BLaER1 (cell line): Measurements from ENCODE around the gene YLPM1.
A peak's percentile ranks its signal among the peaks of the same experiment; 100 is the strongest.

Source experiments
- H3K27ac ChIP-seq: shearing (Covaris generic); formaldehyde crosslinking; 2 replicates; pipeline ENCODE4 v1.8.1; 2022
- H3K27me3 ChIP-seq: shearing (Covaris generic); formaldehyde crosslinking; 2 replicates; pipeline ENCODE4 v1.8.1; 2022
- H3K36me3 ChIP-seq: shearing (Covaris generic); formaldehyde crosslinking; 2 replicates; pipeline ENCODE4 v1.8.1; 2022
- H3K4me1 ChIP-seq: shearing (Covaris generic); formaldehyde crosslinking; 2 replicates; pipeline ENCODE4 v1.8.1; 2022
- H3K4me2 ChIP-seq: shearing (Covaris generic); formaldehyde crosslinking; 2 replicates; pipeline ENCODE4 v1.8.1; 2022
- H3K4me3 ChIP-seq: shearing (Covaris generic); formaldehyde crosslinking; 2 replicates; pipeline ENCODE4 v1.8.1; 2022
- H3K9ac ChIP-seq: shearing (Covaris generic); formaldehyde crosslinking; 2 replicates; pipeline ENCODE4 v1.8.1; 2022
- H3K9me3 ChIP-seq: shearing (Covaris generic); formaldehyde crosslinking; 2 replicates; pipeline ENCODE4 v1.8.1; 2022
- H4K20me1 ChIP-seq: shearing (Covaris generic); formaldehyde crosslinking; 2 replicates; pipeline ENCODE4 v1.8.1; 2022
- Cebpa-rat ChIP-seq: shearing (Covaris generic); IDR thresholded peaks from 2 replicates; pipeline ENCODE4 v1.8.1; 2022

The YLPM1 gene

DNA sequence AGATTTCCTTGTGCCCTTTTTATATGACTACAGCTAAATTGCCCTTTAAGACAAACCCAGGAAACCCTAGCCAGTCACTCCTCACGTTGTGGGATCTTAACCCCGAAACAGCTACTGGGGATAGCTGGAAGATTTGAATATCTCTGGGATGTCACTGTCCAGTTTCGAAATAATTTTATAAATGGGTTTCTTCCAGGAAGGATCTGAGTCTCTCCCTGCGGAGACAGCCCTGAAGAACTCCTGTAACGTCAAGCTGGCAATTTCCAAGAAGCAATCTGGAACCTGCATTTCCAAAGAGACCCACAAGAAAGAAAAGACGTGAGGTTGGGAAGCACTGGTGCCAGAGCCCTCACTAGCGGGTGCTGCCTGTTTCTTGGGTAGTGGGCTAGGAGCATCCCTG, 91.9 kb downstream of the YLPM1 start:
- H3K27me3 ChIP-seq, result no peaks in the 10 kb centered on the region
- no peak for TF ChIP-seq Cebpa-rat
- H3K4me3 ChIP-seq, result no peak overlapping the region
- no peaks in the 10 kb centered on the region for H4K20me1 ChIP-seq
- H3K9me3 ChIP-seq, result no peaks in the 10 kb centered on the region
- H3K36me3 ChIP-seq, result no peaks in the 10 kb centered on the region; the same call in 1 of the 2 replicates
- no peak overlapping the region for H3K4me2 ChIP-seq
- H3K27ac ChIP-seq, result no peak overlapping the region
- peaks cover 11% of the 10 kb centered on the region; the same call in 1 of the 2 replicates for H3K4me1 ChIP-seq
- no peak overlapping the region for H3K9ac ChIP-seq

DNA sequence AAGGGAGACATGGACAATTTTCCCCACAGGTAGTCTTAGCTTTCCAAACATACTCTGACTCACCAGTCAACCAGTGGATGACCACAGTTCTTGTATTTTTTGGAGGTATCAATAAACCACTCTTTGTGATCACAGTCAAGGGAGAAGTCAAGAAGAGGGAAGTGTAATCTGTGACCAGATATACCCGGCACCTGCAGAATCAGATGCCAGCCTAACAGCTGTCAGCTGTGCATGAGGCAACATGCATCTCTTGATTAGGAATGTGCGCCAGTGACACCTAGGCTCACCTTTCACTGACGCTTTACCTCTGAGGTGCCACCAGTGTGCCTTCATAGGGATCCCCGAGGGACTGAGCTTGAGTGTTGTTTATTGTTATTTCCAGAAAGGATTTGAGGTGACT, 92.8 kb downstream of the YLPM1 start:
- no peak overlapping the region for H3K27ac ChIP-seq

DNA sequence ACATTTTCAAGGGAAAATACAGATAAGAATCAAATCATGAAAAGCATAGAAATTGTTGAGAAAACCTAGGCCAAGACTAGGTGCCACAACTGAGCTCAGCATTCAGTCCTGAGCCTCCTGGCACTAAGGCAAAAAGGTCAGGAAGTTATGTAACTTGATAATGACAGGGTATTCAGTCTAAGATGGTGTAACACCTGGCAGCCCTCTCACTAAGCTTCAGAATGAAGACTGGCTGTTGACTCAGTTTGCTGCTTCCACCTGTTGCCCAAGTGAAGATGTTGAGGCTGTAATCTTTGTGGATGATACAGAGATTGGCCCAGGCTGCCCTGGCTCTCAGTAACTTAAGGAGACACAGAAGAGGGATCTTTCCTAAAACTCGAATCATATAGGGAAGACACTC, 93.2 kb downstream of the YLPM1 start:
- H3K9ac ChIP-seq, result no peak overlapping the region
- no peak for TF ChIP-seq Cebpa-rat
- H3K9me3 ChIP-seq, result no peaks in the 10 kb centered on the region
- peaks cover 11% of the 10 kb centered on the region; the same call in 1 of the 2 replicates for H3K4me1 ChIP-seq
- no peaks in the 10 kb centered on the region; the same call in 1 of the 2 replicates for H3K36me3 ChIP-seq
- no peak overlapping the region for H3K4me2 ChIP-seq
- no peaks in the 10 kb centered on the region for H4K20me1 ChIP-seq
- H3K4me3 ChIP-seq, result no peak overlapping the region
- no peak overlapping the region for H3K27ac ChIP-seq
- H3K27me3 ChIP-seq, result no peaks in the 10 kb centered on the region

More for the DNA sequence above, 92.8 kb downstream of the YLPM1 start:
- Histone ChIP-seq H3K4me3 (no peak overlapping the region), H3K9me3 (no peaks in the 10 kb centered on the region), H3K36me3 (no peaks in the 10 kb centered on the region; the same call in 1 of the 2 replicates), H3K4me1 (peaks cover 11% of the 10 kb centered on the region; the same call in 1 of the 2 replicates), H3K27me3 (no peaks in the 10 kb centered on the region), H4K20me1 (no peaks in the 10 kb centered on the region), H3K4me2 (no peak overlapping the region), H3K9ac (no peak overlapping the region)
- no peak for TF ChIP-seq Cebpa-rat

DNA sequence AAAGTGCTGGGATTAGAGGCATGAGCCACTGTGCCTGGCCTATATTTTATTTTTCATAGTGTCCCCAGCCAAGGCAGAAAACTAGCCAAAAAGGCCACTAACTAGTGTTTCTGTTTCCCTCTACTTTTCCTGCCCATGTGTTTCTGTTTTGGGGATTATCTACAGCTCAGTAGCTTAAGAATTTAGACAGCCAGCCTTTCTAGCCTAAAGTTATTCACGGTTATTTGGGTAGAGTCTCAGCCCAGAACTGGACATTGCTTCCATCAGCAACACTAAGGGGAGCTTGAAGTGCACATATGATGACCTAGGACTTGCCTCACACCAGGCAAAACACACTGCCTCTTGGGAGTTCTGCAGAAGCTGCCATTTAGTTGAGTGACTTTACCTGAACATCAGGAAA, 94.9 kb downstream of the YLPM1 start:
- H3K4me1 ChIP-seq, result peaks cover 11% of the 10 kb centered on the region; the same call in 1 of the 2 replicates
- H3K9me3 ChIP-seq, result no peaks in the 10 kb centered on the region
- H3K27me3 ChIP-seq, result no peaks in the 10 kb centered on the region
- H3K4me2 ChIP-seq, result no peak overlapping the region
- no peaks in the 10 kb centered on the region; the same call in 1 of the 2 replicates for H3K36me3 ChIP-seq
- H3K27ac ChIP-seq, result no peak overlapping the region
- no peak overlapping the region for H3K9ac ChIP-seq
- H4K20me1 ChIP-seq, result no peaks in the 10 kb centered on the region
- TF ChIP-seq Cebpa-rat, result no peak
- H3K4me3 ChIP-seq, result no peak overlapping the region

DNA sequence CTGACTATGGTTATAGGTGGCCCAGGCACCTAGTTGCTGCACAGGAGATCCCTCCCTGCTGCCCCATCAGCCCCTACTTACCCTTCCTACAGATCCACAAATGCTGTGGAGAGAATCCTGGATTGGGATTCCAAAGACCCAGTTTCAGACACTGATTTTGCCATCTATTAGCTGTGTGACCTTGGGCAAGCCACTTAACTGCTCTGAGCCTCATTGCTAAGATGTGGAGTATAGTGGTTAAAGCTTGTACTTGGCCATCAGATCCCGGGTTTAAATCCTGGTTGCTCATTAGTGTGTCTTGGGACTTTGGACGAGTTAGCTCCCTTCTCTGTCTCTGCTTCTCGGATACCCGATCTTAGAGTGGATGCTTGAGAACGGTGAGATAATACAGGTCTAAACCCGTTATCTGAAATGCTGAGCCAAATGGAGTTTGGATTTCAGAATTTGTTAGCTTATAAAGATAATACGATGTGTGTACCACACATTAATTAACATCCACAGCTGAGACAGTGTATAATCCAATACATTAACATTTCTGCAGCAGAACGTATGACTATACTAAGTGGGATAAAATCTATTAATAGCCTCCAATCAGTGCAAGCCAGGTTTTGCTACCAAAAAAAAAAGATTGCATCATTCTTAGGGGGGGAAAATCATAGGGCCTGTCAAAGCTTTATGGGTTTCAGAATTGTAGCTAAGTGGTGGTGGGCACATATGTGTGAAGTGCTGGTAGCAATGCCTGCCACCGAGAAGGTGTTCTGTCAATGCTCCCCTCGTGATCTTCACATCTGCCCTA, 96.8 kb downstream of the YLPM1 start:
- Histone ChIP-seq H3K9ac (no peak overlapping the region), H4K20me1 (no peaks in the 10 kb centered on the region), H3K27ac (no peak overlapping the region), H3K27me3 (no peaks in the 10 kb centered on the region), H3K36me3 (no peaks in the 10 kb centered on the region; the same call in 1 of the 2 replicates), H3K9me3 (no peaks in the 10 kb centered on the region), H3K4me2 (no peak overlapping the region), H3K4me3 (no peak overlapping the region), H3K4me1 (peaks cover 11% of the 10 kb centered on the region; the same call in 1 of the 2 replicates)
- 0 out of 2 replicates have a peak, but pooled peaks have one; percentile 34 for TF ChIP-seq Cebpa-rat

DNA sequence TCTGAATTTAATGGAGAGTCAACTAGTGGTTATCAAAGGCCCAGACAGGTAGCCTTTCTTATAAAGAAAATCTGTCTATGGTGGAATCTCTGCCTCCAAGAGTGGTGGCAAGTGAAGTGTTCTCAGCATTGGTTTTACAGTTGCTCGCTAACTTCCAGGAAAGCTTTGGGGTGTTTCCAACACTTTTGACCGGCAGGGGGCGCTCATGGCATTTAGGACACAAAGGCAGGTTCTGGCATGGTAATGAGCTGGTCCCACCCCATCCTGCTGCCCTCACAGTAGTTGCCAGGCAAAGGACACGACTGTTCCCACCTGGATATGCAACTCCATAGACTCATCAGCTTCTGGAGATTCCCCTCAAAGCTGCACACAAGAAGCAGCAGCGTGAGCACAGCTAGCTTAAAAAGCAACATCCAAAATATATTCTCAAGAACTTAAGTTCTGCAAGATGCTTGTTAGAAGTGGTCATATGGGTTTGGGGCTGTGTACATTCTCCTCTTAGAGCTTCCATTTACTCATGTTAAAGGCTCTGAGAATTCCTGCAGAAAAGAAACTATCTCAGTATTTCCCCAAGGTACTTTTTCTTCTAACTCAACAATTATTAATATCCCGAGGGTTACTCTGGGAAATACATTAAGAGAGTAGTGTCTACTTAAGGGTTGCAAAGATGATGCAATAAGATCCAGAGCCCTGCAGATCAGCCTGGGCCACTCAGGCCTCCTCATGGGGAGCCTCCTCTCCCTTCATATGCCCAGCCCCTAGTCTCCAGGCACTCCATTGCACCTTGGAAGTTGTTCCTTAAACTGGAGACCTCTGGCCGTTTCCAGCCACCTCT, 98.0 kb downstream of the YLPM1 start:
- Histone ChIP-seq H3K9me3 (no peaks in the 10 kb centered on the region), H3K27me3 (no peaks in the 10 kb centered on the region), H3K4me3 (no peak overlapping the region), H3K27ac (no peak overlapping the region), H4K20me1 (no peaks in the 10 kb centered on the region), H3K36me3 (no peaks in the 10 kb centered on the region), H3K4me2 (no peak overlapping the region), H3K4me1 (peaks cover 2% of the 10 kb centered on the region; the same call in 1 of the 2 replicates), H3K9ac (no peak overlapping the region)
- no peak for TF ChIP-seq Cebpa-rat

DNA sequence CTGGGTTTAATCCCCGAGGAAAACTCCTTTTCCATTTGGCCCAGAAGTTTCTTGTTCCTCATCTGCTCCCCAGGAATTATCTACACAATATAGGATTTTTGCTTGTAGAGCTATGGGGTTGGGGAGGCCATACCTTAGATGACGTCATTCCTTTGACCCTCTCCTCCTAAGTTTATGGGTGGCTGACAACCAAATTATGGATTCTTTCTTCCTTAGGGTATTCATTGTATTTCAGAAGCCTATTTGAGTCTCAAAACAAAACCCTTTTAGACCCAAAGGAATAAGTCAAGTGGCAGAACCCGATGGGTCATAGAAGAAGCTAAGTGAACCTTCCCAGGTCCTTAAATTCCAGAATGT, 98.6 kb downstream of the YLPM1 start:
- no peak overlapping the region for H3K9ac ChIP-seq
- no peak overlapping the region for H3K27ac ChIP-seq
- TF ChIP-seq Cebpa-rat, result no peak
- H3K4me1 ChIP-seq, result no peaks in the 10 kb centered on the region
- H3K4me3 ChIP-seq, result no peak overlapping the region
- no peak overlapping the region for H3K4me2 ChIP-seq
- H3K9me3 ChIP-seq, result no peaks in the 10 kb centered on the region
- no peaks in the 10 kb centered on the region for H3K27me3 ChIP-seq
- H3K36me3 ChIP-seq, result no peaks in the 10 kb centered on the region
- no peaks in the 10 kb centered on the region for H4K20me1 ChIP-seq

DNA sequence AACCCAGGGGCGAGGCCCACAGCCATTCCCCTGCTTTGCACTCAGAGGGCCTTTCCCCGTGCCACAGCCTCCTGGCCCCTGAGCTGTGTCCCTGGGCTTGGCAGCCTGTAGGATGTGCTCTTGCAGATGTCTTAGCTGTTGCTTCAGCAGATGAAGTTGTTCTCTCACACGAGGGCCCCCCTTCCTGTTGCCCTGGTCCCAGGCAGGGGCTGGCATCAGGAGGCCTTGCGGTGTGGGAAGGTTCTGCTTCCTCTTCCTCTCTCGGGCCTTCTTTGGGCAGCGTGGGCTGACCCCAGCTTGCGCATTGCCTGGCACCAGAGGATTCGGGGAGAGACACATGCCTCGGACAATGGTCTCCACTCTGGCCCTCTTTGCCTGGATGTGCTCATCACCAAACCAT, 100.2 kb downstream of the YLPM1 start:
- Histone ChIP-seq H3K4me3 (no peak overlapping the region), H3K9ac (no peak overlapping the region), H4K20me1 (no peaks in the 10 kb centered on the region), H3K4me1 (peaks cover 13% of the 10 kb centered on the region), H3K9me3 (no peaks in the 10 kb centered on the region), H3K4me2 (no peak overlapping the region), H3K27ac (no peak overlapping the region), H3K27me3 (no peaks in the 10 kb centered on the region), H3K36me3 (no peaks in the 10 kb centered on the region)
- TF ChIP-seq Cebpa-rat, result no peak

DNA sequence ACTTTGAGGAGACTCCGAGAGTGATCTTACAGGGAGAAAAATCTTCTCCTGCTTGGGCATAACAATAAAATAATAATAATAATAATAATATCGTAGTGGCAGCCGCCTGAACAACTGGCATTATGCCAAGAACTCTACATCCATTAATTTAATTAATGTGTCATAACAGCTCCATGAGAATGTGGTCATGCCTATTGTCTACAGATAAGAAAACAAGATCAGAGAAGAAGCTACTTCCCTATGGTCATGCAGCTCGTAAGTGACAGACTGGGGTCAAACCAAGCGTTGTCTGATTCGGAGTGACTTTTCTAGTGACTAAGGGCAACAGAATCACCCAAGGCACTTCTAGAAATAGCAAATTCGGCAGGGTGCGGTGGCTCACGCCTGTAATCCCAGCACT, 101.1 kb downstream of the YLPM1 start:
- no peaks in the 10 kb centered on the region for H3K36me3 ChIP-seq
- H3K4me2 ChIP-seq, result no peak overlapping the region
- H3K4me1 ChIP-seq, result peaks cover 13% of the 10 kb centered on the region
- H3K27me3 ChIP-seq, result no peaks in the 10 kb centered on the region
- no peaks in the 10 kb centered on the region for H4K20me1 ChIP-seq
- no peak for TF ChIP-seq Cebpa-rat
- H3K9ac ChIP-seq, result no peak overlapping the region
- H3K27ac ChIP-seq, result no peak overlapping the region
- no peak overlapping the region for H3K4me3 ChIP-seq
- H3K9me3 ChIP-seq, result no peaks in the 10 kb centered on the region

DNA sequence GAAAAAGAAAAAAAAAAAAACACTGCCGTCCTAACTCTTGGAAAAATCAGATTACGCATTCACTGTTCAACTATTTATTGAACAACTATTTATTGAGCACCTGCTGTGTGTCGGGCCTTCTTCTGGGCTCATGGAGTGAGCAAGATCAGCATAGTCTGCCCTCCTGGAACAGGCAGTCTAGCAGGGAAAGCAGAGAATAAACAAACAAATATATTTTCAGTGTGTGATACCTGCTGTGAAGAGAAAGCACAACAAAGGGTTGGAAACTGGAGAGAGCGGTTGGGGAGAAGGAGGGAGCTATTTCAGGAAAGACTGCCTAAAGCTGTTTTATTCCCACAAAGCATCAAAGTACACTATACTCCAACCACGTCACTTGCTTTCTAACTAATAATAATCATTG, 102.0 kb downstream of the YLPM1 start:
- TF ChIP-seq Cebpa-rat, result no peak
- Histone ChIP-seq H3K27me3 (no peaks in the 10 kb centered on the region), H3K9me3 (no peaks in the 10 kb centered on the region), H3K27ac (no peak overlapping the region), H4K20me1 (no peaks in the 10 kb centered on the region), H3K4me2 (no peak overlapping the region), H3K9ac (no peak overlapping the region), H3K36me3 (no peaks in the 10 kb centered on the region), H3K4me1 (peaks cover 13% of the 10 kb centered on the region), H3K4me3 (no peak overlapping the region)
